Urinary bladder (tissue), 4 donors: ENCODE measurements around the gene CES4A. TPM values are rescaled to one million over a fixed set of nuclear protein-coding genes. Genes with fewer than 3 reads are reported as not detected.
"Not testable (repeated sequence)": the region's sequence is repeated elsewhere in the genome, so short reads cannot be mapped to it uniquely, and the experiment has no call there.

Source experiments
- DNase-seq: peaks from one replicate; pipeline ENCODE4 v3.0.0-alpha.2; 2015; ENCODE audit errors: extremely low spot score
- H3K27ac ChIP-seq: one replicate; pipeline ENCODE4 v1.5.1; 2013; ENCODE audit warnings: low read depth, mild to moderate bottlenecking, moderate library complexity
- H3K36me3 ChIP-seq: one replicate; pipeline ENCODE4 v1.6.1; 2013; ENCODE audit warnings: mild to moderate bottlenecking, moderate library complexity; ENCODE audit not compliant: insufficient read depth
- H3K4me1 ChIP-seq: one replicate; pipeline ENCODE4 v1.6.1; 2013; ENCODE audit warnings: mild to moderate bottlenecking, moderate library complexity; ENCODE audit not compliant: insufficient read depth
- H3K4me3 ChIP-seq: one replicate; pipeline ENCODE4 v1.5.1; 2013; ENCODE audit warnings: low read depth, low read length
- WGBS: extraction: QIAGEN DNeasy Blood & Tissue Kit; methylation state at CpG from one replicate; pipeline ENCODE4 v1.1.7; 2013; 5-methylcytosine and 5-hydroxymethylcytosine counted together
- polyA plus RNA-seq: library from polyadenylated mRNA; stranded (reverse); fragments of 200-250 nt; gene quantifications from one replicate; pipeline ENCODE4 v1.2.3, GENCODE V29; 2013
- total RNA-seq: library from RNA; depleted of rRNA; stranded (reverse); fragments of >200 nt; gene quantifications from one replicate; pipeline ENCODE4 v1.2.3, GENCODE V29; 2014
- donor health status: healthy with polysubstance abuse.
- donor health status: healthy.

Gene CES4A
- total RNA-seq (4.9 TPM), polyA plus RNA-seq (4.0 TPM)

GRCh38 chr16:66988197-66988788, at the start of gene CES4A:
CES4A (plus strand) TSS chr16:66988589; CDS start chr16:66988773, 184 bp downstream.
- 52% methylated on average over 11 of the region's 11 CpGs for WGBS
- no peaks in the 10 kb centered on the region for H3K4me1 ChIP-seq

GRCh38 chr16:66939366-66939765, 49.0 kb upstream of the CES4A start:
- Histone ChIP-seq H3K27ac (no peak overlapping the region), H3K36me3 (no peaks in the 10 kb centered on the region), H3K4me1 (no peaks in the 10 kb centered on the region), H3K4me3 (no peak overlapping the region)
- DNase-seq: no peak

More at GRCh38 chr16:66988197-66988788, at the start of gene CES4A:
- Histone ChIP-seq H3K27ac (no peak within 1 kb of the TSS), H3K36me3 (no peaks in the 10 kb centered on the region), H3K4me3 (no peak within 1 kb of the TSS)
- no peak for DNase-seq

GRCh38 chr16:66940236-66940635, 48.2 kb upstream of the CES4A start:
- no peaks in the 10 kb centered on the region for H3K36me3 ChIP-seq
- H3K4me3 ChIP-seq: no peak overlapping the region
- no peaks in the 10 kb centered on the region for H3K4me1 ChIP-seq
- WGBS: 95% methylated on average over 16 of the region's 16 CpGs
- no peak overlapping the region for H3K27ac ChIP-seq
- DNase-seq: no peak

GRCh38 chr16:66942981-66943380, 45.4 kb upstream of the CES4A start:
- Histone ChIP-seq H3K4me3 (no peak overlapping the region), H3K27ac (no peak overlapping the region), H3K36me3 (no peaks in the 10 kb centered on the region), H3K4me1 (no peaks in the 10 kb centered on the region)
- no peak for DNase-seq
- 92% methylated on average over 5 of the region's 5 CpGs for WGBS

- Histone ChIP-seq H3K4me3 (no peak overlapping the region), H3K27ac (no peak overlapping the region), H3K4me1 (no peaks in the 10 kb centered on the region), H3K36me3 (no peaks in the 10 kb centered on the region)
- no peak for DNase-seq
- 90% methylated on average over 15 of the region's 15 CpGs for WGBS
Observed at GRCh38 chr16:66943426-66944053, 44.8 kb upstream of the CES4A start.

GRCh38 chr16:66944054-66944441, 44.3 kb upstream of the CES4A start:
- no peak for DNase-seq
- Histone ChIP-seq H3K4me3 (no peak overlapping the region), H3K27ac (no peak overlapping the region), H3K36me3 (no peaks in the 10 kb centered on the region), H3K4me1 (no peaks in the 10 kb centered on the region)
- 82% methylated on average over 5 of the region's 5 CpGs for WGBS

GRCh38 chr16:66944971-66945370, 43.4 kb upstream of the CES4A start:
- not testable (repeated sequence) for H3K27ac ChIP-seq, DNase-seq, H3K36me3 ChIP-seq, H3K4me1 ChIP-seq, H3K4me3 ChIP-seq
- 81% methylated on average over 9 of the region's 9 CpGs for WGBS

GRCh38 chr16:66945939-66946338, 42.5 kb upstream of the CES4A start:
- 81% methylated on average over 4 of the region's 4 CpGs for WGBS
- Histone ChIP-seq H3K27ac (no peak overlapping the region), H3K4me1 (no peaks in the 10 kb centered on the region), H3K36me3 (no peaks in the 10 kb centered on the region), H3K4me3 (no peak overlapping the region)
- DNase-seq: no peak

GRCh38 chr16:66946541-66946940, 41.8 kb upstream of the CES4A start:
- WGBS: 71% methylated on average over 7 of the region's 7 CpGs
- Histone ChIP-seq H3K27ac (no peak overlapping the region), H3K36me3 (no peaks in the 10 kb centered on the region), H3K4me3 (no peak overlapping the region), H3K4me1 (no peaks in the 10 kb centered on the region)
- no peak for DNase-seq

GRCh38 chr16:66946974-66947301, 41.5 kb upstream of the CES4A start:
- no peak overlapping the region for H3K4me3 ChIP-seq
- 36% methylated on average over 5 of the region's 5 CpGs for WGBS
- H3K36me3 ChIP-seq: no peaks in the 10 kb centered on the region
- DNase-seq: no peak
- no peaks in the 10 kb centered on the region for H3K4me1 ChIP-seq
- no peak overlapping the region for H3K27ac ChIP-seq

GRCh38 chr16:66947302-66948065, 40.9 kb upstream of the CES4A start:
- peak; percentile 64 for DNase-seq
- H3K27ac ChIP-seq: no peak overlapping the region

GRCh38 chr16:66948134-66948836, 40.1 kb upstream of the CES4A start:
- WGBS: 2% methylated on average over 44 of the region's 44 CpGs
- Histone ChIP-seq H3K4me3 (peak overlapping the region; percentile 65), H3K4me1 (no peaks in the 10 kb centered on the region), H3K36me3 (no peaks in the 10 kb centered on the region), H3K27ac (no peak overlapping the region)
- DNase-seq: no peak

More at GRCh38 chr16:66947302-66948065, 40.9 kb upstream of the CES4A start:
- WGBS: under 1% methylated on average over 21 of the region's 23 CpGs
- peak overlapping the region; percentile 65 for H3K4me3 ChIP-seq
- no peaks in the 10 kb centered on the region for H3K4me1 ChIP-seq
- H3K36me3 ChIP-seq: no peaks in the 10 kb centered on the region

GRCh38 chr16:66948837-66949225, 39.6 kb upstream of the CES4A start:
- WGBS: 15% methylated on average over 21 of the region's 21 CpGs
- DNase-seq: no peak
- no peak overlapping the region for H3K27ac ChIP-seq
- no peak overlapping the region for H3K4me3 ChIP-seq
- H3K4me1 ChIP-seq: no peaks in the 10 kb centered on the region
- H3K36me3 ChIP-seq: no peaks in the 10 kb centered on the region

- no peak for DNase-seq
- Histone ChIP-seq H3K4me3 (no peak overlapping the region), H3K36me3 (no peaks in the 10 kb centered on the region), H3K4me1 (no peaks in the 10 kb centered on the region), H3K27ac (no peak overlapping the region)
- WGBS: 74% methylated on average over 6 of the region's 6 CpGs
Observed at GRCh38 chr16:66949472-66949871, 38.9 kb upstream of the CES4A start.
